ENCODE data around the gene ZFYVE28. TPM values are rescaled to one million over a fixed set of nuclear protein-coding genes. Genes with fewer than 3 reads are reported as not detected.
A peak's percentile ranks its signal among the peaks of the same experiment; 100 is the strongest.

Gene ZFYVE28
- total RNA-seq, 1 experiment from 2014 or later: 12.9 TPM

DNA sequence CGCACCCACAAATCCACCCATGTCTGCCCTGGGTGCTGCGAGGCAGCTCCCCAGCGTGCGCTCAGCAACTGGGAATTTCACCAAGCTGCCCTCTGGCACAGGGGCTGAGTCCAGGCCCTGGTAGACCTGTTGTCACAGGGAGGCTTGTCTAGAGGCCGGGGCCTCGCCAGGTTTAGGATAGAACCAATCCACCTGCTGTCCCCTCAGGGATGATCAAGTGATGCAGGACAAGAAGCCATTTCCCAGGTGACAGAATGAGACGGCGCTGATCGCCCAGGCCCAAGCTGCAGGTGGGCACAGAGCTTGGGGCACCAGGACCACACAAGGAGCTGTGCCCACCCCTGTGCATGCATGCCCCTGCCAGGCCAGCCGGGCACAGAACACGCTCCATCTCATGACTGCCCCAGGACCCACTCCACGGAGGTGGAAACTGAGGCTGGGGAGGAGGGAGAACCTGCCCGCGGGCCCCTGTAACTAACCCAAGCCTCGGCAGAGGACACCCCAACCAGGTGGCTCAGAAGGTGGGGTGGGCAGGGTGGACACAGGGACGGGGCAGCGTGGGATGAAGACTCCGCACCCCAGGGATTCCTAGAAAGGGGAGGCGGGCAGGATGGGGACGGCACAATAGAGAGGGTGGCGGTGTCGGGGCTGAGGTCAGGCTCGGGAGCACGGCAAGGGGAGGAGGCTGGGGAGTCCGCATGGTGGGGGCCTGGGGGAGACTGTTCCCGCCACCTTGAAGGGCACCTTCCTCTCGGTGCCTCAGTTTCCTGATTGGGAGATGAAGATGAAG, 78.0 kb downstream of the ZFYVE28 start:
- no peaks in the 10 kb centered on the region for H3F3A ChIP-seq (ENCODE audit: insufficient read depth, low read depth)
- no peaks in the 10 kb centered on the region for H3K36me3 ChIP-seq (ENCODE audit: low read depth)
- H3K4me1 ChIP-seq (replicated peaks; ENCODE audit: insufficient read depth): no peaks in the 10 kb centered on the region
- H3K27ac ChIP-seq: no peak overlapping the region
- H2AFZ ChIP-seq: no peak overlapping the region
- H3K9me3 ChIP-seq (ENCODE audit: insufficient read depth, low read depth): no peaks in the 10 kb centered on the region
- no peaks in the 10 kb centered on the region for H3K79me2 ChIP-seq (ENCODE audit: low read depth)
- H3K4me3 ChIP-seq: no peak overlapping the region
- TF ChIP-seq EZH2 (IDR thresholded peaks at IDR 0.05; ENCODE audit: low read depth): no peak
- TF ChIP-seq, protein P1, sequence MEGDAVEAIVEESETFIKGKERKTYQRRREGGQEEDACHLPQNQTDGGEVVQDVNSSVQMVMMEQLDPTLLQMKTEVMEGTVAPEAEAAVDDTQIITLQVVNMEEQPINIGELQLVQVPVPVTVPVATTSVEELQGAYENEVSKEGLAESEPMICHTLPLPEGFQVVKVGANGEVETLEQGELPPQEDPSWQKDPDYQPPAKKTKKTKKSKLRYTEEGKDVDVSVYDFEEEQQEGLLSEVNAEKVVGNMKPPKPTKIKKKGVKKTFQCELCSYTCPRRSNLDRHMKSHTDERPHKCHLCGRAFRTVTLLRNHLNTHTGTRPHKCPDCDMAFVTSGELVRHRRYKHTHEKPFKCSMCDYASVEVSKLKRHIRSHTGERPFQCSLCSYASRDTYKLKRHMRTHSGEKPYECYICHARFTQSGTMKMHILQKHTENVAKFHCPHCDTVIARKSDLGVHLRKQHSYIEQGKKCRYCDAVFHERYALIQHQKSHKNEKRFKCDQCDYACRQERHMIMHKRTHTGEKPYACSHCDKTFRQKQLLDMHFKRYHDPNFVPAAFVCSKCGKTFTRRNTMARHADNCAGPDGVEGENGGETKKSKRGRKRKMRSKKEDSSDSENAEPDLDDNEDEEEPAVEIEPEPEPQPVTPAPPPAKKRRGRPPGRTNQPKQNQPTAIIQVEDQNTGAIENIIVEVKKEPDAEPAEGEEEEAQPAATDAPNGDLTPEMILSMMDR (conservative IDR thresholded peaks at IDR 0.05): no peak
- ChIA-PET CTCF (no interaction called here), POLR2A (ENCODE audit: unreplicated experiment) (no interaction called here)
- intact Hi-C loops (cut with micrococcal nuclease; ENCODE audit: unreplicated experiment): no loop called here
- DNase-seq: no peak
- no peak overlapping the region for H3K4me2 ChIP-seq
- no peaks in the 10 kb centered on the region for H4K20me1 ChIP-seq (ENCODE audit: insufficient read depth)
- H3K27me3 ChIP-seq (ENCODE audit: insufficient read depth, low read depth): no peaks in the 10 kb centered on the region
- H3K9me2 ChIP-seq (ENCODE audit: insufficient read depth): no peaks in the 10 kb centered on the region
- no TSS peak for BruUV-seq (replicated peaks)

DNA sequence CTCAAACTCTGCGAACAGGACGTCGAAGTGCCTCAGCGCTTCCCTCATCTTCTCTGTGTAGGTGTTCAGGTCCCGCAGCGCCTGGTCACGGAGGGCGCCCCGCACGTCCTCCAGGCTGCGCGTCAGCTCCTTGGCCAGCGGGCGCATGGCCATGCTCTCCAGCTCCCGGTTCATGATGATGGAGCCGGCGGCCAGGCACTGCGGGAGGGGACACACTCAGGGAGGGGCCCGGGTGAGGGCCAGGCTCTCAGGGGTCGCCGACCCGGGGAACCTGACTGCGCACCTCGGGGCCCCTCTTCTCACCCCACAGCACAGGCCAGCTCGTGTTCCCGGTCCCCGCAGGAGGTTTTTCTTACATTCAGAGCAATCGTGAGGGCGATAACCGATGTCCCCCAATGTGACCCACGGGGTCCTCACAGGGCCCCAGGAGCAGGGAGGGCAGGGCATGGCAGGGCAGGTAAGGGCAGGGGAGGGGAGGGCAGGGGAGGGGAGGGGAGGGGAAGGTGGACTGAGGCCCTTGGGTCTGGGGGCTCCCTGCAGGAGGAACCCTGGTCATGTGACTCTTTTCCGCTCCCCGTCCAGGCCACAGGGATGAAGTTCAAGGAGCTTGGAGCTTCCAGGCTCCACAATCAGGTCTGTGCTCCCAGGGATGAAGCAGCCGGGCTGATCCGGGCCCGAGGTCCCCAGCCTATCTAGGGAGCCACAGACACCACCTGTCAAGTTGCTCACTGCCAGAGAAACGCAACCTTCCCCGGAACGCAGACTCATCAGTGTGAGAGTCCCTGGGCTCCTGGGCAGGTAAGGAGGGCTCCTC, 78.8 kb downstream of the ZFYVE28 start:
- no peak for DNase-seq
- Histone ChIP-seq H4K20me1 (ENCODE audit: insufficient read depth) (no peaks in the 10 kb centered on the region), H3F3A (ENCODE audit: insufficient read depth, low read depth) (no peaks in the 10 kb centered on the region), H2AFZ (no peak overlapping the region), H3K4me3 (no peak overlapping the region), H3K79me2 (ENCODE audit: low read depth) (no peaks in the 10 kb centered on the region), H3K27ac (no peak overlapping the region), H3K9me3 (ENCODE audit: insufficient read depth, low read depth) (no peaks in the 10 kb centered on the region), H3K9me2 (ENCODE audit: insufficient read depth) (no peaks in the 10 kb centered on the region), H3K4me2 (no peak overlapping the region), H3K4me1 (replicated peaks; ENCODE audit: insufficient read depth) (no peaks in the 10 kb centered on the region), H3K27me3 (ENCODE audit: insufficient read depth, low read depth) (no peaks in the 10 kb centered on the region), H3K36me3 (ENCODE audit: low read depth) (no peaks in the 10 kb centered on the region)
- TF ChIP-seq, protein P1 (conservative IDR thresholded peaks at IDR 0.05): no peak
- no peak for TF ChIP-seq EZH2 (IDR thresholded peaks at IDR 0.05; ENCODE audit: low read depth)
- TSS peak; percentile 39 for BruUV-seq (replicated peaks)
- POLR2A ChIA-PET (ENCODE audit: unreplicated experiment): no interaction called here
- intact Hi-C loops (cut with micrococcal nuclease; ENCODE audit: unreplicated experiment): loop anchor here (10.0 kb wide), 1 partner anchor 125 kb away; the partner anchor contains the start of gene RNF4
- CTCF ChIA-PET: interaction anchor here (0.5 kb wide), 1 partner anchor 54 kb away, joined by 3 read pairs; no protein-coding TSS in a partner anchor

DNA sequence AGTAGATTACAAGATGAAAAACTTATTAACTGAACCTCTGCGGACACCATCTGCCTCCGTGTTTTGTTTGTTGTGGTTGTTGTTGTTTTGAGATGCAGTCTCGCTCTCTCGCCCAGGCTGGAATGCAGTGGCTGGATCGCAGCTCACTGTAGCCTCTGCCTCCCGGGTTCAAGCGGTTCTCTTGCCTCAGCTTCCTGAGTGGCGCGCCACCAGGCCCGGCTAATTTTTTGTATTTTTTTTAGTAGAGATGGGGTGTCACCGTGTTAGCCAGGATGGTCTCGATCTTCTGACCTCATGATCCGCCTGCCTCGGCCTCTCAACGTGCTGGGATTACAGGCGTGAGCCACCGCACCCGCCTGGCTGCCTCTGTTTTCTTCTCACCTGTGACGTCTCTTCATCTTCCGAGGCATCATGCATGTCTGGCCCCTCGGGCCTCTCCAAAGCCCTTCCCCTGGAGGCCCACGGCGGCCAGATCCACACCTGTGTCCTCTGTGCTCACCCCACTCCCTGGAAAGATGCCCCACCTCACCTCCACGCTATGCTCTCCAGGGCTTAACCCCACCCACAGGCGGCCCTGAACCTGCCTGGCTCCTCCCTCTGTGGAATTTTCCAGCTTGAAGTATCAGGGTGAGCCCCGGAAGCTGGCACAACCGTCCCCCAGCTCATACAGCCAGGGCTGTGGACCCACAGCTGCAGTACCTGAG, 79.5 kb downstream of the ZFYVE28 start:
- Histone ChIP-seq H3K9me2 (ENCODE audit: insufficient read depth) (no peaks in the 10 kb centered on the region), H3F3A (ENCODE audit: insufficient read depth, low read depth) (no peaks in the 10 kb centered on the region), H3K27me3 (ENCODE audit: insufficient read depth, low read depth) (no peaks in the 10 kb centered on the region), H2AFZ (no peak overlapping the region), H3K36me3 (ENCODE audit: low read depth) (no peaks in the 10 kb centered on the region), H3K79me2 (ENCODE audit: low read depth) (no peaks in the 10 kb centered on the region), H3K4me2 (no peak overlapping the region), H3K27ac (no peak overlapping the region), H4K20me1 (ENCODE audit: insufficient read depth) (no peaks in the 10 kb centered on the region), H3K4me3 (no peak overlapping the region), H3K4me1 (replicated peaks; ENCODE audit: insufficient read depth) (no peaks in the 10 kb centered on the region), H3K9me3 (ENCODE audit: insufficient read depth, low read depth) (no peaks in the 10 kb centered on the region)
- peak in 1 of 2 experiments; percentile 32 for DNase-seq
- CTCF ChIA-PET: interaction anchor here (0.5 kb wide), 1 partner anchor 55 kb away, joined by 3 read pairs; no protein-coding TSS in a partner anchor
- BruUV-seq (replicated peaks): no TSS peak
- no peak for TF ChIP-seq EZH2 (IDR thresholded peaks at IDR 0.05; ENCODE audit: low read depth)
- TF ChIP-seq, protein P1 (conservative IDR thresholded peaks at IDR 0.05): no peak
- intact Hi-C loops (cut with micrococcal nuclease; ENCODE audit: unreplicated experiment): loop anchor here (10.0 kb wide), 1 partner anchor 126 kb away; the partner anchor contains the start of gene RNF4
- POLR2A ChIA-PET (ENCODE audit: unreplicated experiment): no interaction called here
